Osteocyte (in vitro differentiated cells): ENCODE data around the gene PLEKHG7. TPM values are rescaled to one million over a fixed set of nuclear protein-coding genes. Genes with fewer than 3 reads are reported as not detected.
A peak's percentile ranks its signal among the peaks of the same experiment; 100 is the strongest.

ENCODE experiments used
- DNase-seq: peaks from one replicate; pipeline ENCODE4 v3.0.0; 2021; ENCODE audit warnings: mixed read lengths; ENCODE audit not compliant: unreplicated experiment; ENCODE audit errors: extremely low spot score
- H3K27ac Mint-ChIP-seq: one replicate; pipeline ENCODE4 v1.8.0; 2021; ENCODE audit warnings: mild to moderate bottlenecking, mixed read lengths; ENCODE audit not compliant: unreplicated experiment
- H3K27me3 Mint-ChIP-seq: one replicate; pipeline ENCODE4 v1.8.0; 2021; ENCODE audit warnings: mixed read lengths; ENCODE audit not compliant: unreplicated experiment
- H3K36me3 Mint-ChIP-seq: one replicate; pipeline ENCODE4 v1.8.0; 2021; ENCODE audit warnings: mixed read lengths; ENCODE audit not compliant: unreplicated experiment
- H3K4me1 Mint-ChIP-seq: one replicate; pipeline ENCODE4 v1.8.0; 2021; ENCODE audit warnings: mixed read lengths; ENCODE audit not compliant: unreplicated experiment
- H3K4me3 Mint-ChIP-seq: one replicate; pipeline ENCODE4 v1.8.0; 2021; ENCODE audit warnings: mild to moderate bottlenecking, moderate library complexity, mixed read lengths; ENCODE audit not compliant: unreplicated experiment
- H3K9me3 Mint-ChIP-seq: one replicate; pipeline ENCODE4 v1.8.0; 2021; ENCODE audit warnings: mixed read lengths; ENCODE audit not compliant: unreplicated experiment
- total RNA-seq: library from RNA; stranded (reverse); gene quantifications from 2 replicates; pipeline ENCODE4 v1.2.1, GENCODE V29; 2021
- TF ChIP-seq, protein P1 (sequence below): fragments of 200-600 bp; sonication (generic); IDR thresholded peaks from 2 replicates; pipeline ENCODE4 v1.5.0; 2021; ENCODE audit warnings: antibody characterized with exemption, mild to moderate bottlenecking, moderate library complexity

The PLEKHG7 gene
- total RNA-seq, 1 donor from 2014 or later = not detected

DNA sequence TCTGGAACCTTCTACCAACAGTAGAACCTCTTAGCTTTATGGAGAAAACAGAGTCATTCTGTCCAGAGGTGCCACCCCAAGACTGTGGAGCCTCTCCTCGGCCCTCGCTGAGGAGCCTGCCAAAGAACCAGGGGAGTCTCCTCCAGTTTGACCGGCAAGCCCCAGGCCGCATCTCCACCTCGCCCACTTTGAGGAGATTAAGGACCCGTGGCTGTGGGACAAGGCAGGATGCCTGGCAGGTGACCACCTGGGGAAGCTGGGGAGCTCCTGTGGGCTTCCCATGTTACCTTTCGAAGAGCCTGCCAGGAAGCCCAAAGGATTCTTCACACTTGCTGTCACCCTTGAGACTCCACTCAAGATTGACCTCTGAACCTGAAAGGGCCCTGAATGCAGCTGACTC lies 3.8 kb downstream of the PLEKHG7 start:
- Mint-ChIP-seq H3K27me3 (peaks cover 2% of the 10 kb centered on the region), H3K4me3 (no peak overlapping the region), H3K27ac (no peak overlapping the region), H3K4me1 (no peaks in the 10 kb centered on the region), H3K36me3 (peaks cover 2% of the 10 kb centered on the region), H3K9me3 (peaks cover 5% of the 10 kb centered on the region)
- TF ChIP-seq, protein P1, sequence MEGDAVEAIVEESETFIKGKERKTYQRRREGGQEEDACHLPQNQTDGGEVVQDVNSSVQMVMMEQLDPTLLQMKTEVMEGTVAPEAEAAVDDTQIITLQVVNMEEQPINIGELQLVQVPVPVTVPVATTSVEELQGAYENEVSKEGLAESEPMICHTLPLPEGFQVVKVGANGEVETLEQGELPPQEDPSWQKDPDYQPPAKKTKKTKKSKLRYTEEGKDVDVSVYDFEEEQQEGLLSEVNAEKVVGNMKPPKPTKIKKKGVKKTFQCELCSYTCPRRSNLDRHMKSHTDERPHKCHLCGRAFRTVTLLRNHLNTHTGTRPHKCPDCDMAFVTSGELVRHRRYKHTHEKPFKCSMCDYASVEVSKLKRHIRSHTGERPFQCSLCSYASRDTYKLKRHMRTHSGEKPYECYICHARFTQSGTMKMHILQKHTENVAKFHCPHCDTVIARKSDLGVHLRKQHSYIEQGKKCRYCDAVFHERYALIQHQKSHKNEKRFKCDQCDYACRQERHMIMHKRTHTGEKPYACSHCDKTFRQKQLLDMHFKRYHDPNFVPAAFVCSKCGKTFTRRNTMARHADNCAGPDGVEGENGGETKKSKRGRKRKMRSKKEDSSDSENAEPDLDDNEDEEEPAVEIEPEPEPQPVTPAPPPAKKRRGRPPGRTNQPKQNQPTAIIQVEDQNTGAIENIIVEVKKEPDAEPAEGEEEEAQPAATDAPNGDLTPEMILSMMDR = no peak
- DNase-seq = no peak

DNA sequence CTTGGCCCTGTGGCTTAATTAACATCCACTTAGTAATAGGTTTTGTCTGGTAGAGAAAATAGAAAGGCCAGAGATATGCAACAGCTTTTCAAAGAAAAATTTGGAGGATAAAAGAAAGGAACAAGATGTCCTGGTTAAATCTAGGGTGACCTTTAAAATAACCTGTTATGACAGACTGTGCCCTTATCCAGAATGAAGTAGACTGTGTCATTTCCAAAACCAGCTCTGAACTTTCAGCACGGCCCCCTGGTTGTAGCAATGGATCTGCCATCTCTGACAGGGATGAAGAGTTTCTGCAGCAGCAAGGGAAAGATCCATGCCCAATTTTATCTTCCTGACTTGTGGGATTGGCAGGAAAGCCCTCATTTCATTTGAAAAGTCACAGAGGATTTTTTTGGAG lies 5.1 kb downstream of the PLEKHG7 start:
- no peaks in the 10 kb centered on the region for H3K4me1 Mint-ChIP-seq
- peaks cover 5% of the 10 kb centered on the region for H3K9me3 Mint-ChIP-seq
- H3K27ac Mint-ChIP-seq = no peak overlapping the region
- DNase-seq = no peak
- H3K27me3 Mint-ChIP-seq = peaks cover 2% of the 10 kb centered on the region
- peaks cover 2% of the 10 kb centered on the region for H3K36me3 Mint-ChIP-seq
- no peak overlapping the region for H3K4me3 Mint-ChIP-seq
- TF ChIP-seq, protein P1 = no peak

DNA sequence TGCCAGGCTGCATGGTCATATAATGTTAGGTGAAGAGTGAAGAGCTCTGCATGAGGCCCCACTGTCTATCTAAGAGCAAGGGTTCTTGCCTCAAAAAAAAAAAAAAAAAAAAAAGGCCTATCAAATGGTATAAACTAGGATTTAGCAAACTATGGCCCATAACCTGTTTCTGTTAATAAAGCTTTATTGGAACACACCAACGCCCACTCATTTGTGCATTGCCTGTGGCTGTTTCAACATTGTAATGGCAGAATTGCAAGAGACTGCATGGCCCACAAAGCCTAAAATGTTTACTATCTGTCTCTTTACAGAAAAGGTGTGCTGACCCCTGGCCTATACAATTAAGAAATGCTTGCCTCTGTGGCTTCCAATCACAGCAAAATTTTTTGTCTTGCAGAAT lies 12.8 kb downstream of the PLEKHG7 start:
- Mint-ChIP-seq H3K36me3 (peaks cover 2% of the 10 kb centered on the region), H3K4me1 (no peaks in the 10 kb centered on the region), H3K27ac (no peak overlapping the region), H3K4me3 (no peak overlapping the region), H3K9me3 (peaks cover 18% of the 10 kb centered on the region), H3K27me3 (no peaks in the 10 kb centered on the region)
- no peak for DNase-seq
- TF ChIP-seq, protein P1 = no peak

DNA sequence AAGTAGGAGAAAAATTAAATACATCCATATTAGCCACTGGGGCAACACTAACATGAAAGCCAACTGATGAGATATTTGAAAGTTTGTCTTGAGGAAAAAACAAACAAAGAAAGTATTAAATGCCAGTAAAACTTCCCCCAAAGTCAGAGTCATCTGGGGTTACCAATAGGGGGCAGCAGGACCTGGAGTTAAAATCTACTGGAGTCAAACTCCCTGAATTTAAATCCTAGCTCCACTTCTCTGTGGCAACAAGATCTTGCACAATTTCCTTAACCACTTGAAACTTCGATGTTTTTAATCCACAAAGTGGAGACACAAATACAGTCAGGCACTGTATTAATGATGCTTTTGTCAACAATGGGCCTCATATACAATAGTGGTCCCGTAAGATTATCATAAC lies 14.4 kb downstream of the PLEKHG7 start:
- H3K9me3 Mint-ChIP-seq = peaks cover 13% of the 10 kb centered on the region
- TF ChIP-seq, protein P1 = peak; percentile 33
- no peak overlapping the region for H3K27ac Mint-ChIP-seq
- no peak overlapping the region for H3K4me3 Mint-ChIP-seq
- no peaks in the 10 kb centered on the region for H3K36me3 Mint-ChIP-seq
- no peaks in the 10 kb centered on the region for H3K27me3 Mint-ChIP-seq
- no peaks in the 10 kb centered on the region for H3K4me1 Mint-ChIP-seq
- DNase-seq = no peak

DNA sequence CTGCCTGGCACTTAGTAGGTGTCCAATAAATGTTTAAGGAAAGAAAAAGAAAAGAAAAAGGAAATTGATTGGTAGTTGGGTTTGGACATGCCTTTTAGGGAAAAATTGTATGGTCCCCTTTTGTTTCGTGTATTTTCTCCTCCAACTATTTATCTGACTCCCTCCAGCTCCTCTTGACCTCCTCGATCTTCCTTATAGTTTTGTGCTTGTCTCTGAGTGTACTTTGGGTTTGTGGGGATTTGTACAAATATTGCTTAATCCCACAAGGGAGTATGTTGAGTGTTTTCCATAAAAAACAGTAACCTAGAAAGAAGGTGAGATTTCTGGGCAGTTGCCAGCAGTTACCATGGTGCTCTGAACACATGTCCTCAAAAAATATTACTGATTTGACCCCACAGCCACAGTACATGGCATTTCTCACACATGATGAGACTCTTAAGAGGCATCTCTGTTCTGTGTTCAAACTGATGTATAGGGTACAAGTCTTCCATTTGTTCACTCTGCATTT lies 15.7 kb downstream of the PLEKHG7 start:
- Mint-ChIP-seq H3K4me1 (no peaks in the 10 kb centered on the region), H3K27ac (no peak overlapping the region), H3K27me3 (no peaks in the 10 kb centered on the region), H3K4me3 (no peak overlapping the region), H3K9me3 (peaks cover 8% of the 10 kb centered on the region), H3K36me3 (no peaks in the 10 kb centered on the region)
- TF ChIP-seq, protein P1 = no peak
- no peak for DNase-seq
